Right forelimb (tissue), 1 donor: ENCODE data around the gene ZNF775.

ENCODE experiments used
- DNase-seq: peaks from one replicate; pipeline ENCODE4 v3.0.0-alpha.2; 2018

Gene ZNF775

DNA sequence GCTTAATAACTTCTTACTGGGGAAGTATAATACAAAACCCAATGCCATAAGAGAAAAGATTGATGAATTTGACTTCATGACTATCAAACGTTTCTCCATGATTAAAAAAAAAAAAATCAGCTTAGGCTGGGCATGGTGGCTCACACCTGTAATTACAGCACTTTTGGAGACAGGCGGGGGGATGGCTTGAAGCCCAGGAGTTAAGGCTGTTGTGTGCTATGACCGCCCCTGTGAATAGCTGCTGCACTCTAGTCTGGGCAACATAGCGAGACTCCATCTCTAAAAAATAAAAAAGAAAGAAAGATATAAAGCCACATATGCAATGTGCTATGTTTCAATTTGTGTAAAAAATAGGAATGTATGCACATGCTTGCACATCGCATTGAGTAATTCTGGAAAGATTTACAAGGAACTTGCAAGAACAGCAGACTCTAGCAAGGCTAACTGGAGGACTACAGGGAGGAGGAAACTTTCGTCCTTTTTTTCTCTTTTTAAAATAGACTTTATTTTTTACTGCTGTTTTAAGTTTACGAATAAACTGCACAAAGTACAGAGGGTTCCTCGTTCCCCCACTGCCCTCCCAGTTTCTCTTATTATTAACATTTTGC lies 27.4 kb upstream of the ZNF775 start:
- no peak for DNase-seq

DNA sequence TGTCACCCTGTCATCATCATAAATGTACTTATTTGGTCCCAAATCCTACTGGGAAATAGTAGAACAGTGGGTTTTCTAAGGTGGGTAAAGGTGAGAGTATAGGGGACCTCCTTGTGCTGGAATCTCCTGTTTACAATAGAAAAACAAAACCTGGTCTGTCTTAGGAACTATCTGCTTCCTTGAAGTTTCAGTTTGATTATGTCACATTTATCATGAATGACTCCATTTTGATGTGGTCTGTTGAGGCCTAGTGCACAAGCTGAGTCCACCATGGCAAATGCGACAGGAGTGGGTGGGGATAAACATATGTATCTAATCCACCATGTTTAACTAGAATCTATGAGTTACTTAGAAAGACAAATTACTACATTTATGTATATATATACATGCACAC lies 23.5 kb upstream of the ZNF775 start:
- no peak for DNase-seq

DNA sequence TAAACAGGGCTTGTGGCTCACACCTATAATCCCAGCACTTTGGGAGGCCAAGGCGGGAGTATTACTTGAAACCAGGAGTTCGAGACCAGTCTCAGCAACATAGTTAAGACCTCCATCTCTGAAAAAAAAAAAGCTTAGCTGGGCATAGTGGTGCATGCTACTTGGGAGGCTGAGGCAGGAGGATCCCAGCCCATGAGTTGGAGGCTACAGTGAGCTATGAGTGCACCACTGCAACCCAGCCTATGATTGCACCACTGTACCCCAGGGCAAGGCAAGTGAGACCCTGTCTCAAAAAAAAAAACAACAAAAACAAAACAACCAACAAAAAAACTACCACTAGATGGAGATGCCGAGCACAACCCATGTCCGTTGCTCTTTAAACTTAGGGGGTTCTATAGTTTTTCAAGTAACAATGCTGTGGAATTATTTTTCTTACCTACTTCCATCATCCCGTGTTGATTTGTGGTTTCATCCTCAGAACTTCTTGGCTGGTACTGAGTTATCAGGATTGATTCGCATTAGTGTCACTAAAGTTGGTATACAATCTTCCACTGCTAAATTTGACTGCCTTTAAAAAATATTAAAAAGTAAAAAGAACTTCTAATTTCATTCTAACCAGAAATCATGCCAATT lies 22.7 kb upstream of the ZNF775 start:
- peak; percentile 5 for DNase-seq

DNA sequence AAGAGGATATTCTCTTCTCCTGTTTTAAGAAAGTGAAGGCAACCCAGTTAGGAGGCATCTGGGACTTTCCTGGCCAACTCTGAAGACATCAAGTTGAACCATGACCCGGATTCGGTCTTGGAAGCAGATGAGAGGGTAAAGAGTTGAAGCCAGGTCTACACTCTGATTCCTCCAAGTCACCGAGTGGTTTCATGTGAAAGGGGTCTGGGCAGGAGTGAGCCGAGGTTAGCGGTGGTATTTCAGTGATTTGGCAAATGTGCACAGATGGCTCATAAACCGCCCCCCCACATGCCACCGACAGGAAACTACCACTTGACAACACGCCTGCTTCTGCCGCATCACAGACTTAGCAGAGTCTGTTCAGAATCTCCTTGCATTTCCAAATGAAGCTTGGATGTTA lies 21.9 kb upstream of the ZNF775 start:
- no peak for DNase-seq

GRCh38 chr7:150357771-150358427 lies 21.2 kb upstream of the ZNF775 start:
- no peak for DNase-seq

- DNase-seq = no peak
These were observed 20.7 kb upstream of the ZNF775 start for GRCh38 chr7:150358433-150358832.

GRCh38 chr7:150358988-150359621 lies 20.0 kb upstream of the ZNF775 start:
- DNase-seq = no peak

DNA sequence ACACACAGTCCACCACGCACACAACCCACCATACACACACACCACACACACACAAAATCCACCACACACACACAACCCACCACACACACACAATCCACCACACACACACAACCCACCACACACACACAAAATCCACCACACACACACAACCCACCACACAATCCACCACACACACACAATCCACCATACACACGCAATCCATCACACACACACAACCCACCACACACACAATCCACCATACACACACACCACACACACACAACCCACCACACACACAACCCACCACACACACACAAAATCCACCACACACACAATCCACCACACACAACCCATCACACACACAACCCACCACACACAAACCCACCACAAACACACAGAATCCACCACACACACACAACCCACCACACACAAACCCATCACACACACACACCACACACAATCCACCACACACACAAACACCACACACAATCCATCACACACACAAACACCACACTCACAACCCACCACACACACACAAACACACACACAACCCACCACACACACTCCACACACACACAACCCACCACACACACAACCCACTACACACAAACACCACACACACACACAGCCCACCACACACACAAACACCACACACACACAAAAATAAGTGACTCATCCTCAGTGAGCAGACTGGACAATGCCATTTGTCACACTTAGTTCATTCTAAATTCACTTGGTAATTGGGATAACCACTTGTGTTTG lies 19.3 kb upstream of the ZNF775 start:
- DNase-seq = no peak

- no peak for DNase-seq
These were observed 18.6 kb upstream of the ZNF775 start for GRCh38 chr7:150360363-150361058.

GRCh38 chr7:150361402-150361801 lies 17.7 kb upstream of the ZNF775 start:
- DNase-seq = no peak

GRCh38 chr7:150361807-150362621 lies 17.1 kb upstream of the ZNF775 start:
- DNase-seq = no peak

DNA sequence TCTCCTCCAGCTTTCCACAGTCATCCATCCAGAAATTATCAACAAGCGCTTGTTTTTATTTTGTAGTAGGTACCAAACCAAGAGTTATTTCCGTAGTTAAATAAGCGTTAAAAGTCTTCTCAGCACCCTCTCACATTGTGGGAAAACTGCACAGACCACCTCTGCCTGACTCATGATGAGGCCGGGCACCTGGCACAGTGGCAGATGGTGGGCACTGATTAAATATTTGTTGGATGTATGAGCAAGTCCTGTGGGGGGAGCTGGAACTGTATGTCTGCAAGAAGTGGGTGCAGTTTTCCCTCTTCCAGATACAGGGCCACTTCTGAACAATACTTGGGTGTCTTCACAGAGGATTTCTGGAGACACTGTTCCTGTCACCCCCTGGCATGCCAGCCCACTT lies 15.8 kb upstream of the ZNF775 start:
- no peak for DNase-seq

GRCh38 chr7:150363872-150364271 lies 15.3 kb upstream of the ZNF775 start:
- no peak for DNase-seq

GRCh38 chr7:150365194-150365593 lies 13.9 kb upstream of the ZNF775 start:
- DNase-seq = no peak

DNA sequence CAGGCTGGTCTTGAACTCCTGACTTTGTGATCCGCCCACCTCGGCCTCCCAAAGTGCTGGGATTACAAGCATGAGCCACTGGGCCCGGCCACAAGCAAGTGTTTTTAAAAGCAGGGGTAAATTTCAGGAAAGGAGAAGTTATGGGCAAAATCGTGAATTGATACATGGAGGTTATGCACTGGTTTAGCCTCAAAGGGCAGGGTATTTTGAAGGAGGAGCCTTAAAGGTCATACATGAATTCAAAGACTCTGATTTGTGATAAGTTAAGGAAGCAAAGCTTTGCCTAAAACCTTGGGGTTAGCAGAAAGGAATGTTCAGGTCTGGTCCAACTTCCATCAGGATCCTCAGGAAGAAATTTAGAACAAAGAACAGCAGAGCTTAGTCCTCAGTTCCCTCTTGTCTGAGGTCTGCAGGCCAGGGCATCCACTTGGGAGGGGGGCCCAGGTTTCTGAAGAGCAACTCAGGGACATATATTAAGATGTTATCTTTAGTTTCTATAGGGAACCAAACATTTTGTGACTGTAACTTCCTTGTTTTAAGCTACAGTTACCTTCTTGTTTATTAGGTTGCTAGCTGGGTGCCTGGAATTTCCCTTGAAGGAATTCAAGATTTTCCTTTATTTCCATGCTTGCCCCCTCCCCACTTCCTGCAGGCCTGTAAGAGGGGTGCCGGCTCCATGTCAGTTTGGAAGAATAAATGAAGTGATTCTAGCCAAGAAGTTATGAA lies 13.3 kb upstream of the ZNF775 start:
- DNase-seq = no peak

GRCh38 chr7:150367677-150368095 lies 11.4 kb upstream of the ZNF775 start:
- DNase-seq = no peak

GRCh38 chr7:150368096-150368883 lies 10.8 kb upstream of the ZNF775 start, which contains the start of gene REPIN1:
TSS of gene REPIN1 (plus strand) at chr7:150368822. CDS start at chr7:150369712, 890 bp downstream.
- peak; percentile 94 for DNase-seq

DNA sequence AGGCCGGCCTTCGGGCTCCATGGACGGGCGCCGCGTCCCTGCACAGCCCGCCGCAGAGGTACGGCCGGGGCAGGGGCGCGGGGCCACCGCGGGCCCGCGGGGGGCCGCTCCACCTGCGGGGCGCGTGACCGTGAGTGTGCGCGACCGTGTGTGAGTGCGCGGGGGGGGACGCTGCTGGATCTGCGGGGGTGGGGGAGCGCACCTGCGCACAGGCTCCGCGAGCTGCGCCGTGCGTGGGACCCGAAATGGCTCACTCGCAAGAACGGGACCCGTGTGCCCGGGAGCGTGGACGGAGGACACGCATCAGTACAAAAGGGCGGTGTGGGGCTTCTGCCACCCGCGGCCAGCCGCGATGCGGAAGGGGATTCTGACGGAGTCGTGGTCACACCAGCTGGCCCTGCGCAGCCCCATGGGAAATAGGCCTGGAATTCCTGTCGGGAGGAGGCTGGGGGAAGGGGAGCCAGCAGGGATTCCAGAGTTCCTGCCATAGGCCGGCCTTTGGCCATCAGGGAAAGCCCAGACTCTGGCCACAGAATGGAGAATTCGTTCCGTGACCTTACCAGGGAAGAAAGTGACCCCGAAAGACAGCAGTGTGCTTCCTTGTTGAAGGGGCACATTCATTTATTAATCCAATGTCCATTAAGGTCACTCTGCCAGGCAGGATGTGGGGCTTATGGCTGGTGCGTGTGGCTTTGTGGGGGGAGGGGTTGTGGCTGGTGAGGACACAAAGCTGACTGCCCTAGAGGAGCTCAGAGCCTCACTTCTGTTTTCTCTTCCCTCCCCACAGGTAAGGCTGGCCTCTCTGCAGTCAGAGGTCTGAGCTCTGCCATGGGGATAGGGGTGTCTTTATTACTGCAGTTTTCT lies 10.0 kb upstream of the ZNF775 start:
- DNase-seq = peak; percentile 70
